CD4-positive, alpha-beta T cell treated with Interleukin-1 beta for 1 hour (primary cell): ENCODE measurements around the gene POU6F2.

Source experiments
- DNase-seq, 2 donors: peaks; one replicate each; pipeline ENCODE4 v3.0.0-alpha.2; 2020 to 2022

The POU6F2 gene

GRCh38 chr7:39069896-39070881, 92.5 kb downstream of the POU6F2 start:
- peak in 1 of 2 donors; percentile 4 for DNase-seq

GRCh38 chr7:39071116-39071515, 93.4 kb downstream of the POU6F2 start:
- DNase-seq = no peak

- no peak for DNase-seq
Measured at GRCh38 chr7:39073432-39073831, 95.7 kb downstream of the POU6F2 start.

GRCh38 chr7:39075210-39075609, 97.5 kb downstream of the POU6F2 start:
- DNase-seq = no peak

GRCh38 chr7:39083781-39084180, 106.1 kb downstream of the POU6F2 start:
- no peak for DNase-seq

- DNase-seq = no peak
Measured at GRCh38 chr7:39084349-39084748, 106.6 kb downstream of the POU6F2 start.

GRCh38 chr7:39085189-39085588, 107.5 kb downstream of the POU6F2 start:
- DNase-seq = no peak

GRCh38 chr7:39085590-39086049, 107.9 kb downstream of the POU6F2 start:
- DNase-seq = no peak

GRCh38 chr7:39086638-39087360, 109.1 kb downstream of the POU6F2 start:
- DNase-seq = no peak

GRCh38 chr7:39088730-39089593, 111.3 kb downstream of the POU6F2 start:
- no peak for DNase-seq

- DNase-seq = no peak
Measured at GRCh38 chr7:39091145-39091544, 113.4 kb downstream of the POU6F2 start.

GRCh38 chr7:39091774-39092173, 114.1 kb downstream of the POU6F2 start:
- no peak for DNase-seq

GRCh38 chr7:39094731-39095130, 117.0 kb downstream of the POU6F2 start:
- DNase-seq = no peak

GRCh38 chr7:39095875-39096619, 118.3 kb downstream of the POU6F2 start:
- DNase-seq = no peak

- no peak for DNase-seq
Measured at GRCh38 chr7:39098506-39098905, 120.8 kb downstream of the POU6F2 start.

GRCh38 chr7:39099146-39099545, 121.4 kb downstream of the POU6F2 start:
- DNase-seq = no peak

GRCh38 chr7:39100270-39100669, 122.6 kb downstream of the POU6F2 start:
- no peak for DNase-seq

GRCh38 chr7:39102234-39102633, 124.5 kb downstream of the POU6F2 start:
- DNase-seq = no peak

GRCh38 chr7:39105720-39106119, 128.0 kb downstream of the POU6F2 start:
- no peak for DNase-seq

- DNase-seq = no peak
Measured at GRCh38 chr7:39125846-39126245, 148.1 kb downstream of the POU6F2 start.

GRCh38 chr7:39127058-39127457, 149.3 kb downstream of the POU6F2 start:
- no peak for DNase-seq

- DNase-seq = no peak
Measured at GRCh38 chr7:39128287-39128843, 150.7 kb downstream of the POU6F2 start.
